Inflammatory macrophage (primary cell): Measurements from ENCODE around the gene EPHA6.

Experiments used
- DNase-seq, 2 donors: peaks; one replicate each; pipeline ENCODE4 v3.0.0-alpha.2; 2020 to 2022

The EPHA6 gene

DNA sequence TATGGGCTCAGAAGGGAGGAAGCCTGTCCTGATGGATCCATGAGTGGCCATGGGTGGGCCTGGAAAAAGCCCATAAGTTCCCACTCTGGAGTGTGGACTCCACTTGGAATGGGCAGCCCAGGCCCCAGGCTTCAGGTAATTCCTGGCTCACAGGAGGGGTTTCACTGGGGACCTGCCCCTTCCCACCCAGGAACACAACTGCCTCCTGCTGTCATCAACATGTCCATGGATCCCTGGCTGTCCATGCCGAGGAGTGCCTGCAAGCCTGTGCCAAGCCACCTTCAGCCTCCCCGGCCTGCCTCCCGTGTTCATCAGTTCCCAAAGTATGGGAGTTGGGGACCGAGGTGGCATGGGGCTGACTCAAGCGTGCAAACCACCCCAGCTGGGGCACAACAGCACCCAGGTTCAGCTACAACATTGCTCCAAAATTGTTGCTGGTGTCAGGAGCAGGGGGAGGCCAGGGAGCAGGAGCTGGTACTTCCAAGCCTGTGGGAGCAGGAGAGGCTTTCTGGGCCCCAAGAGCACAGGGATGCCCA is 479.3 kb downstream of the EPHA6 start:
- no peak for DNase-seq

DNA sequence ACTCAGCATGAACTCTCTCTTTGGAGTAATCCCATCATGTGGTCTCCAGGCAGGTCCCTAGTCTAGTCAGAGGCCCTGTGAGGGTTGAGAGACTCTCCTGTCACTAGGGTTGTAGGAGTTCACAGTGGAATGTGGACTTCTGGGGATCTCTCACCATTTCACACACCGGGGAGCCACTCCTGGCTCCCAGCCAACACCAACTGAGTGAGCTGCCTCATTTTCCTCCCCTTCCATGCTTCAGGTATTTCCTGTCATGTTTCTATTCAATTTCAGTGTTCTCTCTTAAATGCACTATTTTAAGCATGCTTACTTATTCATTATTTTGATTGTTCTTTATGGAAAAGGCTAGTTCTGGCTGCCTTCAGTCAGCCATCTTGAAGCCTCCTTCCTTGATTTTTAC is 482.6 kb downstream of the EPHA6 start:
- DNase-seq: no peak

- DNase-seq: no peak
Observed at GRCh38 chr3:97301114-97301513, 486.7 kb downstream of the EPHA6 start.

GRCh38 chr3:97306226-97306625 is 491.8 kb downstream of the EPHA6 start:
- DNase-seq: no peak

DNA sequence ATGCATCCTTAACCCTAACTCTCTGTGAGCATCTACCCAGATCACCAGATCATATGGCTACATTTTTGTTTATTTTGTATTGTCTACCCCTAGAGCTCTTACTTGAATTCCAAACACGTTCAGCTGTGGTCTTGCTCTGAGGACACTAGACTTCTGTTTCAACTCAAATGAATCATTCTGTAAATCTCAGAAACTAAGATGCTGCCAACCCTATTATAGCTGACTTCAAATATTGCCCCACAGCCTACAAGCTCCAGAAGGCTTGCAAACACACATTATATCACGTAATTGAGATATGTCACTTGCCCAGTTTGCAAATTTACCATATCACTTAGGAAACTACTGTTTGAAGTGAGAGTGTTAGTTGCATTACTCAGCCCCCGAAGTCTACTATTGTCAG is 524.0 kb downstream of the EPHA6 start:
- DNase-seq: no peak

- no peak for DNase-seq
Observed at GRCh38 chr3:97340940-97341339, 526.5 kb downstream of the EPHA6 start.

GRCh38 chr3:97347780-97348179 is 533.4 kb downstream of the EPHA6 start:
- no peak for DNase-seq

- DNase-seq: no peak
Observed at GRCh38 chr3:97350971-97351370, 536.6 kb downstream of the EPHA6 start.

- DNase-seq: no peak
Observed at GRCh38 chr3:97353176-97353575, 538.8 kb downstream of the EPHA6 start.

- DNase-seq: no peak
Observed at GRCh38 chr3:97359977-97360376, 545.6 kb downstream of the EPHA6 start.

DNA sequence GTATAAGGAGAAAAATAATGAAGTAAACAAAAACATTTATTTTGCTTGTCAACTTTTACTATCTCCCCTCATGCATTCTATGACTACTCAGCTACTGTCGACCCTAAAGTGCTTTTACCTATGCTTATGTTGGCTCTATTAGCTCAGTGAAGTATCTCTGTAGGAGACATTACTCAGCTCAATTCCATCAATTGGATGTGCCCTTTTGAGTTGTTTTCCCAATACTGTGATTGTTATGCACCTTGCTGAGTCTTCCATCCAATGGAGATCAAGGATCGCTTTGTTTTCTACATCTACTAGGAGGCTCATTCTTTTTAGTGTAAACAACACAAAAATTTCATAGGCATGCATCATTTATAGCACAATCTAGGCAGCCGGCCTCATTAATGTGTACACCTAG is 546.4 kb downstream of the EPHA6 start:
- DNase-seq: no peak

DNA sequence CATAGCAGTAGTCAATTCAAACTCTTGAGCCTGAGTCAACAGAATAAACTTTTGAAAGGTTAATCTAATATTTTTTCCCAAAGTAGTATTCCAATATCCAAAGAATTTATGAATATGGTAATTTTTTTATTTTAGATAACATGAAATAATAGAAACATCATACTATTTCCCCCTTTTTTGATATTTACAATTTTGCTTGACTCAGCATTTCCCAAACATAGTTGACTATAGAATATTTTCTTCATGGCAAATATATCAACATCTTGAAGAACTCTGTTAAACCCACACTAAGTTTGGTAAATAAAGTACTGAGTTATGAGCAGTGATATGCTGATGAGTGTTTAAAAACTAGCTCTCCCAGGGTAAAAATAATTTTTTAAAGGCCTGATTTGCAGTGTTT is 570.2 kb downstream of the EPHA6 start:
- no peak for DNase-seq

- DNase-seq: no peak
Observed at GRCh38 chr3:97388774-97389173, 574.4 kb downstream of the EPHA6 start.

- DNase-seq: no peak
Observed at GRCh38 chr3:97389936-97390335, 575.5 kb downstream of the EPHA6 start.

DNA sequence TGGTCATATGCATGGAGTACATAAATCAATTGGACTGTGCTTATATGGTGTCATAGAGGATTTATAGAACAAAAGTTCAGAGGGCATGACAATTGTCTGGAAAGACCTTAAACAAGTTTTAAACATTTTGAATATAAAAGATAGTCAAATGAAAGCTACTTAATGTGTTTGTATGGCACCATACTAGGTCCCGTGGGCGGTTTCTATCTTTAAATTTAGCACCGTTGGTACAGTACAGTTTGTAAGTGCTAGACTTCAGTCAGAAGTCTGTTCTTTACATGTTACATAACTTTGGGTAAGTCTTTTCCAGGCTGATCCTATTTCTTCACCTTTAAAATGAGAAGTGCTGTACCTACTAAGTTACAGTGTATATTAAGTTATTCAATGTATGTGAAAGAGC is 576.8 kb downstream of the EPHA6 start:
- no peak for DNase-seq

DNA sequence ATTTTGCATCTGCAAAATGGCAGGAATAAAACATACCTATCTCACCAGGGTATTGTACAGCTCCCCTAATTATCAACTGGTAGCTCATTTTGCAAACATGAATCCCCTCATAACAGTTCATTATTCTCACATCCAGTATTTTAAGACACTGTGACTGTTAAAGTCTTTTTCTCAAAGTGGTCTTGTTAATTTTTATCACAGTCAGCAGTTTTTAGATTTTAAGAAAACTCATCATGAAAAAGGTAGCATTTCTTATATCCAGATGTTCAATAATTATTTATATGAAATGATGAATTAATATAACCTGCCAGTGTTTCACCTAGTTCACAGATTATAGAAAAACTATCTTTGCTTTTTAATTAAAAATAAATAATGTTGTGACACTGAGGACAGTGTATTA is 595.2 kb downstream of the EPHA6 start:
- no peak for DNase-seq

- no peak for DNase-seq
Observed at GRCh38 chr3:97421565-97421964, 607.2 kb downstream of the EPHA6 start.

DNA sequence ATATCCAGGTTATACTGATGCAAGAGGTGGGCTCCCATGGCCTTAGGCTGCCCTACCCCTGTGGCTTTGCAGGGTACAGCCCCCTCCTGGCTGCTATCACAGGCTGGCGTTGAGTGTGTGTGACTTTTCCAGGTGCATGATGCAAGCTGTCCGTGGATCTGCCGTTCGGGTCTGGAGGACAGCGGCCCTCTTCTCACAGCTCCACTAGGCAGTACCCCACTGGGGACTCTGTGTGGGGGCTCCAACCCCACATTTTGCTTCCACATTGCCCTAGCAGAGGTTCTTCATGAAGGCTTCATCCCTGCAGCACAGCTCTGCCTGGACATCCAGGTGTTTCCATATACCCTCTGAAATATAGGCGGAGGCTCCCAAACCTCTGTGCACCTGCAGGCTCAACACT is 610.6 kb downstream of the EPHA6 start:
- no peak for DNase-seq

GRCh38 chr3:97430601-97431000 is 616.2 kb downstream of the EPHA6 start:
- DNase-seq: no peak

- DNase-seq: no peak
Observed at GRCh38 chr3:97432914-97433313, 618.5 kb downstream of the EPHA6 start.

DNA sequence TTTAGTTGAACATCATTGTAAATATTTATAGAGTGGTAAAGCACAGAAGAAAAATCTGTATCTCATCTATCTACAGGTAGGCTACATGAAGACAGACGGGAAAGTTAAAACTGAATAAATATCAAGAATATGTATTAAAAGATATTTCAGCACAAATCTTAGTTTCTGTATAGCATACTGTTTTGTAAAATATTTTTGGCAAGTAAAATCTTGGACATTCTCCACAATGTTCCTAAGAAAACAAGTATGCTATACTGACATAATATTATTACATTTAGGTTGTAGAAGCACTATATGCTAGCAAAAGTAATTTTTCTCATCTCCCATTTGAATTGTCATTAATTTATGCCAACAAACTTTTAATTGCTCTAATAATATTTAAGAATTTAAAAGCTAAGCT is 623.7 kb downstream of the EPHA6 start:
- no peak for DNase-seq

- no peak for DNase-seq
Observed at GRCh38 chr3:97439373-97439772, 625.0 kb downstream of the EPHA6 start.

DNA sequence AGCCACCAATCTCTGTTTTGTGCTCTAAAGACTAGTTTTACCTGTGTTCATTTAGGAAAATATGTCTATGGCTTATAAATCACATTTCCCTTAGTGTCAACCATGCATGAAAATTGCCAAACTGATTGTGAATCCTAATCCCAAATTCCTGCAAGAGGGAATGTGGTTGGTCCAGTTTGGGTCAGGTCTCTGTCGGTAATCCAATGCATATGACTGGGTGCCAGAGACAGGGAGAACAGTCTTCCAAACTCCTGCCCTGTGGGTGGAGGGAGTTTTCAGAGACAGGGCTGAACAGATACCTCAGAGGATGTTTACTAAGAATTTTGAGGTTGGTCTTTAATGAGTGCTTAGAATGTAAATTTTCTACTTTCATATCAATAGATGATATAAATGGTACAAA is 649.6 kb downstream of the EPHA6 start:
- DNase-seq: no peak

GRCh38 chr3:97470481-97470880 is 656.1 kb downstream of the EPHA6 start:
- no peak for DNase-seq

DNA sequence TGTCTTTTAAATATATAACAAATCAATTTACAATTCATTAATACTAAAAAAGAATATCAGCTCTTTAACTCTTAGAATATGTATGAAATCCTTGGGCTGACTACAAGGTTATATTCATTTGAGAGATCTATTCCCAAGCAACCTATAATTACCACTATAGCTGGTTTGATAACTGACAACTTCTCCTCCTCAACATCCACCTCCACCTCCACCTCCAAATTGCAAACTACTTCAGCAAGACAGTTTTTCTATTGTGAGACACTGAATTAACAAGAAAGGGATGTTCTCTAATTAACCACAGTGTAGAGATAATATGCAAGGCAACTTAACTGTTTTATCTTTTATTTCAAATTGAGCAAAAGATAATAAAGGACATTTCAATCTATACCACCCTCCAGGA is 665.3 kb downstream of the EPHA6 start:
- DNase-seq: no peak
